MM.1S (cell line): ENCODE measurements around the gene ITGB5.

Experiments
- DNase-seq: peaks from one replicate; pipeline ENCODE4 v3.0.0-alpha.2; 2015
- H2AFZ ChIP-seq: fragments of 300-600 bp; sonication (generic); 2 replicates; pipeline ENCODE4 v1.6.0; 2016; ENCODE audit warnings: antibody characterized with exemption, low read length
- H3F3A ChIP-seq: fragments of 300-600 bp; sonication (generic); 2 replicates; pipeline ENCODE4 v1.6.1; 2016; ENCODE audit warnings: mild to moderate bottlenecking, antibody characterized with exemption, low read length, moderate library complexity, mixed read lengths; ENCODE audit not compliant: insufficient read depth
- H3K27ac ChIP-seq: fragments of 300-600 bp; sonication (generic); 2 replicates; pipeline ENCODE4 v1.5.1; 2016; ENCODE audit warnings: mild to moderate bottlenecking, low read length
- H3K27me3 ChIP-seq: fragments of 300-600 bp; sonication (generic); replicated peaks from 2 replicates; pipeline ENCODE4 v1.6.0; 2016; ENCODE audit warnings: low read length; ENCODE audit not compliant: insufficient read depth
- H3K36me3 ChIP-seq: fragments of 300-600 bp; sonication (generic); replicated peaks from 2 replicates; pipeline ENCODE4 v1.6.1; 2016; ENCODE audit warnings: mild to moderate bottlenecking, low read length, mixed read lengths; ENCODE audit not compliant: insufficient read depth
- H3K4me1 ChIP-seq: fragments of 300-600 bp; sonication (generic); 2 replicates; pipeline ENCODE4 v1.6.1; 2016; ENCODE audit warnings: low read length, mixed read lengths
- H3K4me2 ChIP-seq: fragments of 300-600 bp; sonication (generic); 2 replicates; pipeline ENCODE4 v1.6.0; 2016; ENCODE audit warnings: low read depth, low read length
- H3K4me3 ChIP-seq: fragments of 300-600 bp; sonication (generic); 2 replicates; pipeline ENCODE4 v1.5.1; 2016; ENCODE audit warnings: low read length, mixed read lengths
- H3K79me2 ChIP-seq: fragments of 300-600 bp; sonication (generic); 2 replicates; pipeline ENCODE4 v1.6.1; 2016; ENCODE audit warnings: mixed run types, low read length, mixed read lengths
- H3K9ac ChIP-seq: fragments of 300-600 bp; sonication (generic); 2 replicates; pipeline ENCODE4 v1.6.1; 2016; ENCODE audit warnings: low read length, mixed read lengths
- H3K9me2 ChIP-seq: fragments of 300-600 bp; sonication (generic); replicated peaks from 2 replicates; pipeline ENCODE4 v1.6.1; 2016; ENCODE audit warnings: mild to moderate bottlenecking, low read length, mixed read lengths; ENCODE audit not compliant: insufficient read depth
- H3K9me3 ChIP-seq: fragments of 300-600 bp; sonication (generic); replicated peaks from 2 replicates; pipeline ENCODE4 v1.6.1; 2016; ENCODE audit warnings: mild to moderate bottlenecking, low read length, mixed read lengths; ENCODE audit not compliant: insufficient read depth
- H4K20me1 ChIP-seq: fragments of 300-600 bp; sonication (generic); 2 replicates; pipeline ENCODE4 v1.6.1; 2016; ENCODE audit warnings: mild to moderate bottlenecking, low read length, moderate library complexity, mixed read lengths; ENCODE audit not compliant: insufficient read depth
- CTCF ChIP-seq: fragments of 300-600 bp; sonication (generic); IDR thresholded peaks from 2 replicates; pipeline ENCODE4 v1.5.1; 2016; ENCODE audit warnings: antibody characterized with exemption, low read length, mixed read lengths
- EZH2 ChIP-seq: fragments of 300-600 bp; sonication (generic); optimal IDR thresholded peaks from 2 replicates; pipeline ENCODE3; 2017; ENCODE audit warnings: low read depth, mild to moderate bottlenecking, antibody characterized with exemption, low read length, mixed read lengths
- EZH2phosphoT487 ChIP-seq: fragments of 300-600 bp; sonication (generic); IDR thresholded peaks from 2 replicates; pipeline ENCODE4 v1.6.1; 2018; ENCODE audit warnings: antibody characterized with exemption, low read length

The ITGB5 gene

GRCh38 chr3:124920718-124921117 is 33.6 kb upstream of the ITGB5 start:
- H2AFZ ChIP-seq = no peak overlapping the region
- no peaks in the 10 kb centered on the region for H3K36me3 ChIP-seq
- H3K27me3 ChIP-seq = peaks cover 5% of the 10 kb centered on the region; the same call in 1 of the 2 replicates
- no peak overlapping the region for H3K9ac ChIP-seq
- H4K20me1 ChIP-seq = no peaks in the 10 kb centered on the region
- no peaks in the 10 kb centered on the region for H3F3A ChIP-seq
- H3K4me2 ChIP-seq = no peak overlapping the region
- no peaks in the 10 kb centered on the region for H3K4me1 ChIP-seq
- H3K79me2 ChIP-seq = no peaks in the 10 kb centered on the region
- TF ChIP-seq EZH2 (no peak), EZH2phosphoT487 (no peak), CTCF (no peak)
- no peak overlapping the region for H3K4me3 ChIP-seq
- no peak for DNase-seq
- no peaks in the 10 kb centered on the region for H3K9me3 ChIP-seq
- no peaks in the 10 kb centered on the region for H3K9me2 ChIP-seq
- H3K27ac ChIP-seq = no peak overlapping the region

GRCh38 chr3:124919756-124920155 is 32.6 kb upstream of the ITGB5 start:
- no peak for DNase-seq
- Histone ChIP-seq H4K20me1 (no peaks in the 10 kb centered on the region), H3K27ac (no peak overlapping the region), H3K9ac (no peak overlapping the region), H3K4me3 (no peak overlapping the region), H3K4me1 (no peaks in the 10 kb centered on the region), H3K79me2 (no peaks in the 10 kb centered on the region), H3K4me2 (no peak overlapping the region), H3K9me2 (no peaks in the 10 kb centered on the region), H3K36me3 (no peaks in the 10 kb centered on the region), H3K27me3 (peaks cover 5% of the 10 kb centered on the region; the same call in 1 of the 2 replicates), H3K9me3 (no peaks in the 10 kb centered on the region), H3F3A (no peaks in the 10 kb centered on the region), H2AFZ (no peak overlapping the region)
- TF ChIP-seq EZH2 (no peak), CTCF (no peak), EZH2phosphoT487 (no peak)

- no peaks in the 10 kb centered on the region for H3K4me1 ChIP-seq
- H3K9me2 ChIP-seq = no peaks in the 10 kb centered on the region
- H4K20me1 ChIP-seq = no peaks in the 10 kb centered on the region
- no peak for TF ChIP-seq EZH2phosphoT487
- no peak for TF ChIP-seq CTCF
- TF ChIP-seq EZH2 = no peak
- H3K9ac ChIP-seq = no peak overlapping the region
- no peaks in the 10 kb centered on the region for H3K9me3 ChIP-seq
- H3K27ac ChIP-seq = no peak overlapping the region
- no peaks in the 10 kb centered on the region for H3F3A ChIP-seq
- no peak overlapping the region for H3K4me3 ChIP-seq
- no peak overlapping the region for H3K4me2 ChIP-seq
- H2AFZ ChIP-seq = no peak overlapping the region
- H3K79me2 ChIP-seq = no peaks in the 10 kb centered on the region
- H3K36me3 ChIP-seq = no peaks in the 10 kb centered on the region
- DNase-seq = no peak
- peaks cover 2% of the 10 kb centered on the region; the same call in 1 of the 2 replicates for H3K27me3 ChIP-seq
These were observed 31.4 kb upstream of the ITGB5 start for GRCh38 chr3:124918524-124918923.
